Measurements from ENCODE around the gene PRELID2. TPM values are rescaled to one million over a fixed set of nuclear protein-coding genes. Genes with fewer than 3 reads are reported as not detected.
"Not testable (repeated sequence)": the region's sequence is repeated elsewhere in the genome, so short reads cannot be mapped to it uniquely, and the experiment has no call there.

Gene PRELID2
- total RNA-seq, 2 experiments from 2014 or later = 3.2 to 3.3 TPM

DNA sequence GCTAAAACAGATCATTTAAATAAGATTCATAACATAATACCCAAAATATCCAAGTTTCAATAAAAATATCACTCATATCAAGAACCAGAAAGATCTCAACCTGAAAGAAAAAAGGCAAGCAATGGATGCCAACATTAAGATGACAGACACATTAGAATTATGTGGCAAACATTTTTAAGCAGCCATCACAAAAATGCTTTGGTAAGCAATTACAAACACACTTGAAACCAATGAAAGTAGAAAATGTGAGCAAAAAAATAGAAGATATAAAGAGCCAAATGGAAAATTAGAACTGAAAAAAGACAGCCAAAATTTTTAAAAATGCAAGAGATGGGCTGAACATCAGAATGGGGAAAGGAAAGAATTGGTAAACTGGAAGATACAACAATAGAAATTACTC is 96.9 kb downstream of the PRELID2 start:
- Mint-ChIP-seq H3K4me3 (no peak overlapping the region), H3K27me3 (no peaks in the 10 kb centered on the region), H3K36me3 (ENCODE audit: low read depth) (no peaks in the 10 kb centered on the region), H3K9me3 (ENCODE audit: low read depth) (peaks cover 7% of the 10 kb centered on the region), H3K27ac (no peak overlapping the region), H3K4me1 (no peaks in the 10 kb centered on the region)
- ChIA-PET CTCF (interaction anchor here (1.0 kb wide), 1 partner anchor 14 kb away, joined by 3 read pairs; no protein-coding TSS in a partner anchor), POLR2A (no interaction called here)
- DNase-seq = no peak
- ATAC-seq = no peak
- intact Hi-C loops (cut with DNase I, micrococcal nuclease) = no loop called here

DNA sequence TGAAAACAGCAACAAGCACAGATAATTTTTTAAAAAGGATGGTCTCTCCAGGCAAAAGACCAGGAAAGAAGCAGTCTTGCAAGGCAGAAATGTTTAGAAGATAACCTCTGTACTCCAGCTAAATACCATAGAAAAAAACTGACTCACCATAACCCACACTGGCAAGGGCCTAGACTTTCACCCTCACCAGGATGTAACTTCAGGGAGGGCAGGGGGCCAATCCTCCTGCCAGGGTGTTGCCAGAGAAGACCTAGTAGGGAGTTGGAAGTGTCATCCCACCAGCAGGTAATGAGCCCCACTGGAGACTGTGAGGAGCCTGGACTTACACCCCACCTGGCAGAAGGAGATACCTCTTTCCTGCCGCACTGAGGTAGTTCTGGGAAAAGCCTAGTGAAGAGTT is 97.6 kb downstream of the PRELID2 start:
- CTCF ChIA-PET = interaction anchor here (0.6 kb wide), 1 partner anchor 243 kb away, joined by 4 read pairs; no protein-coding TSS in a partner anchor

DNA sequence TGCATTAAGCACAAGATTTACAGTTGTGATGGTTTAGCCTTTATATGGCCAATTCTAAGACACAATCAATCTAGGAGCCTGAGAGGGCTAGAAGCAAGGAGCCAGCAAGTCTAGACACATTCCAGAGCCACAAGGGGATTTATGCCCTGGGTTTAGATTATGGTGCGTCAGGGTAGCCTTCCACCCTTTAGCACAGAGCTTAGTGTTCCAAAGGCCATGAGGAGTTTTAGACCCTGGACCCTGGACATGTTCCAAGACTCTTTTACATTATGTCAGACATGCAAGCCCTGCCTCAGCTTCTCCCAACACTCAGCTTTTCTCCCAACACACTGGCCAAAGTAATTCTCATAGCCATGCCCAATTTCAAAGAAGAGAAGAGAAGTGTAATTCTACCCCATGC is 105.2 kb downstream of the PRELID2 start:
- H3K9me3 Mint-ChIP-seq (ENCODE audit: low read depth) = peaks cover 26% of the 10 kb centered on the region
- CTCF ChIA-PET; DNase-seq; H3K27ac Mint-ChIP-seq; ATAC-seq; H3K27me3 Mint-ChIP-seq; H3K36me3 Mint-ChIP-seq (ENCODE audit: low read depth); H3K4me1 Mint-ChIP-seq; intact Hi-C loops (cut with DNase I, micrococcal nuclease); H3K4me3 Mint-ChIP-seq; POLR2A ChIA-PET: not testable (repeated sequence)

More for the DNA sequence above, 97.6 kb downstream of the PRELID2 start:
- ATAC-seq (no peak), DNase-seq (no peak)
- no peaks in the 10 kb centered on the region for H3K4me1 Mint-ChIP-seq
- H3K36me3 Mint-ChIP-seq (ENCODE audit: low read depth) = no peaks in the 10 kb centered on the region
- no peak overlapping the region for H3K27ac Mint-ChIP-seq
- H3K9me3 Mint-ChIP-seq (ENCODE audit: low read depth) = peaks cover 7% of the 10 kb centered on the region
- H3K27me3 Mint-ChIP-seq = no peaks in the 10 kb centered on the region
- H3K4me3 Mint-ChIP-seq = no peak overlapping the region
- intact Hi-C loops (cut with DNase I, micrococcal nuclease) = no loop called here
- POLR2A ChIA-PET = no interaction called here

DNA sequence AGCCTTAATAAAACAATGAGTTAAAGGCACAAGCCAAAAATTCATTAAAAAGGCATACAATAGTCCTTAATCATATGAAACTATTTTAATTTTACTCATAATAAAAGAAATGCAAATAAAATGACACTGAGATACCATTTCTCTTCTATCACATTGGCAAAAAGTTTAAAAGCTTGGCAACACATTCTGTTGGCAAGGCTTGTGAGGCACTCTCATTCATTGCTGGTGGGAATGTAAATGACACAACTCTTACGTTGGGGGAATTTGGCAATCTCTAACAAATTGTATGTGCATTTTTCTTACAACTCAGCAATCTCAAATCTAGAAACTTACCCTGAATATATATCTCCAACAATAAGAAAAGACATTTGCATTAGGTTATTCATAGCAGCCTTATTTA is 111.6 kb downstream of the PRELID2 start:
- POLR2A ChIA-PET = no interaction called here
- no peak for DNase-seq
- CTCF ChIA-PET = interaction anchor here (0.9 to 1.2 kb wide), 2 partner anchors 15 kb away, joined by 3 read pairs; no protein-coding TSS in a partner anchor
- H3K27ac Mint-ChIP-seq = no peak overlapping the region
- ATAC-seq = no peak
- H3K36me3 Mint-ChIP-seq (ENCODE audit: low read depth) = no peaks in the 10 kb centered on the region
- H3K4me1 Mint-ChIP-seq = no peaks in the 10 kb centered on the region
- H3K27me3 Mint-ChIP-seq = no peaks in the 10 kb centered on the region
- H3K9me3 Mint-ChIP-seq (ENCODE audit: low read depth) = peaks cover 14% of the 10 kb centered on the region
- intact Hi-C loops (cut with DNase I, micrococcal nuclease) = no loop called here
- H3K4me3 Mint-ChIP-seq = no peak overlapping the region

DNA sequence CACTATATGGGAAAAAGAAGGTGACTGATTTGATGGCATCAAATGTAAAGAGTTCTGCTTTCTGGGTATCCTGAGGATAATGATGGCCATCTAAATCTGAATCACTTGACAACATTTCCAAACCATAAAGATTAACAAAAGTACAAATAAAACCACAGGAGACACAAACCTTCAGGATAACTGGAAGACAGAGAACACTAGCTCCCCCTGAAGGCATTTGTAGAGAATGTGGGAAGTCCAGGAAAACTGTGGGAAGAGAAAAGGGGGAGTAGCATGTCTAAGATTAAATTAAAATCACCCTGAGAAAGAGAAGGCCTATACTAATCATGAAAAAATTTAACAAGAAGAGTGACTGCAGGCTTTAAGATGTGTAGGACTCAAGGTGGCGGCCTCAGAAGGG is 116.2 kb downstream of the PRELID2 start:
- H3K9me3 Mint-ChIP-seq (ENCODE audit: low read depth) = no peaks in the 10 kb centered on the region
- no peaks in the 10 kb centered on the region for H3K36me3 Mint-ChIP-seq (ENCODE audit: low read depth)
- CTCF ChIA-PET = no interaction called here
- H3K4me1 Mint-ChIP-seq = no peaks in the 10 kb centered on the region
- no peaks in the 10 kb centered on the region for H3K27me3 Mint-ChIP-seq
- H3K4me3 Mint-ChIP-seq = no peak overlapping the region
- DNase-seq = no peak
- ATAC-seq = no peak
- intact Hi-C loops (cut with DNase I, micrococcal nuclease) = no loop called here
- no peak overlapping the region for H3K27ac Mint-ChIP-seq
- POLR2A ChIA-PET = no interaction called here

DNA sequence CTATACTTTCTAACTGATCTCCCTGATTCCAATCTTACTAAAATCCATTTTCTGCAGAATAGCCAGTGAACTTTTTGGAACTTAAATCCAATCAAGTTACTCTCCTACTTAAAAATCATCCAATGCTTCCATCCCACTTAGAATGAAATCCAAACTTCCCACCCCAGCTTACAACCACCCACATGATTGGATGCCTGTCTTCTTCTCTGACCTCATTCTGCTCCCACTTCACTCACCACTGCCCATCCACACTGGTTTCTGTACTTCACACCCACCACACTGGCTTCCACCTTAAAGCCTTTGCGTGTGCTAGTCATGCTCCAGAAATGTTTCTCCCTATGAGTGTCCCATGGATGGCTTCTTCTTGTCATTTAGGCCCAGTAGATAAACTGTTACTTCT is 119.7 kb downstream of the PRELID2 start:
- ChIA-PET CTCF (no interaction called here), POLR2A (no interaction called here)
- H3K27me3 Mint-ChIP-seq = no peaks in the 10 kb centered on the region
- H3K4me1 Mint-ChIP-seq = no peaks in the 10 kb centered on the region
- no peak overlapping the region for H3K4me3 Mint-ChIP-seq
- no peak for ATAC-seq
- no peak for DNase-seq
- intact Hi-C loops (cut with DNase I, micrococcal nuclease) = no loop called here
- H3K27ac Mint-ChIP-seq = no peak overlapping the region
- no peaks in the 10 kb centered on the region for H3K9me3 Mint-ChIP-seq (ENCODE audit: low read depth)
- no peaks in the 10 kb centered on the region for H3K36me3 Mint-ChIP-seq (ENCODE audit: low read depth)

DNA sequence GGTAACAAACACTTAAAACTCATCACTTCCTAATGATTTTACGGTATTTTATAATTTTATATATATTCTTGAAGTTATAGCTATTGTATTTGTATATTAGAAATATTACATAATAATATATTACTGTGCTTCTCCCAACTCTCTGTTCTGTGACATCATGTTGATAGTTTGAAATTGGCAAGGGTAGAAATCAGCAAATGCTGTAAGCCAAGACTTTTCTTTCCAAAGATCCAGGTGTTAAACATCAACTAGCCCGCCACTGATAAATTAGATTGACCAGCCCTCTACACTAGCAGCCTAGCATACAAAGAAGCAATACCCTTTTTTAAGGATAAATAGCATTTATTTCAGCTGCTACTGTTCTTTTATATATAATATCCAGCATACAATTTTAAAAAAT is 122.9 kb downstream of the PRELID2 start:
- no peak for ATAC-seq
- intact Hi-C loops (cut with DNase I, micrococcal nuclease) = no loop called here

DNA sequence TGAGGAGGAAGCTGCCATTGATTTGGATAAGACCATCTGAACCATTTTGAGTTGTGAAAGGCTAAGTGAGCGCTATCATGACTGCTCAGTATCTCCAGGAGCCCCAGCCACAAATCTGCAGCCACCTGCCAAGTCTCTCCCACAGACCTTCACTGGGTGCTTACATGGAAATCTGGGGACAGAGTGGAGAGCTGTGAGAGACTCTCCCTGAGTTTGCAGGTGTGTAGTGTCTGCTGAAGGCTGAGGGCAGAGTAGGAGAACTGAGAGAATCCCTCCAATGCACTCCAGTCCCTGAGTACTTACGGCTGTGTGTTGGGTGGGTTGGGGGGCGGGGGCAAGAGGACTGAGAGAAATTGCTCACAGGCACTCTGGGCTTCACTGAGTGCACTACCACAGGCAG is 123.7 kb downstream of the PRELID2 start:
- POLR2A ChIA-PET = no interaction called here
- Mint-ChIP-seq H3K27me3 (no peaks in the 10 kb centered on the region), H3K27ac (no peak overlapping the region), H3K9me3 (ENCODE audit: low read depth) (no peaks in the 10 kb centered on the region), H3K36me3 (ENCODE audit: low read depth) (no peaks in the 10 kb centered on the region), H3K4me3 (no peak overlapping the region), H3K4me1 (no peaks in the 10 kb centered on the region)
- CTCF ChIA-PET = interaction anchor here (0.6 kb wide), 1 partner anchor 144 kb away, joined by 3 read pairs; no protein-coding TSS in a partner anchor
- DNase-seq (no peak), ATAC-seq (no peak)
- intact Hi-C loops (cut with DNase I, micrococcal nuclease) = no loop called here

More for the DNA sequence above, 122.9 kb downstream of the PRELID2 start:
- POLR2A ChIA-PET = no interaction called here
- DNase-seq = no peak
- no peaks in the 10 kb centered on the region for H3K27me3 Mint-ChIP-seq
- no peaks in the 10 kb centered on the region for H3K4me1 Mint-ChIP-seq
- H3K4me3 Mint-ChIP-seq = no peak overlapping the region
- no peak overlapping the region for H3K27ac Mint-ChIP-seq
- no peaks in the 10 kb centered on the region for H3K9me3 Mint-ChIP-seq (ENCODE audit: low read depth)
- CTCF ChIA-PET = no interaction called here
- H3K36me3 Mint-ChIP-seq (ENCODE audit: low read depth) = no peaks in the 10 kb centered on the region

Other genes with a start within 250 kb of the PRELID2 start
- not detected for gene GRXCR2, start 37.7 kb upstream of the PRELID2 start, total RNA-seq
- under 1 TPM; 0.43 to 0.63 TPM for gene SH3RF2, start 101.2 kb upstream of the PRELID2 start, total RNA-seq